Natural killer cell treated with Interleukin-12 subunit alpha and Interleukin-12 subunit beta and Interleukin-15 and Interleukin-18, amount 100 ng/mL, for 72 hours (primary cell): ENCODE results near the gene MARCHF9. TPM values are rescaled to one million over a fixed set of nuclear protein-coding genes. Genes with fewer than 3 reads are reported as not detected.
A peak's percentile ranks its signal among the peaks of the same experiment; 100 is the strongest.

ENCODE experiments used
- ATAC-seq, 2 donors: fragments of 150-1000 bp; cut with Tn5 transposase in 1 of 2; sonication (Bioruptor Pico), chemical (Tn5 transposase) in 1 of 2; 2 replicates each; pipeline ENCODE4 v1.10.0; 2021
- DNase-seq: peaks from one replicate; pipeline ENCODE4 v3.0.0; 2022; ENCODE audit warnings: low spot score
- H3K27ac Mint-ChIP-seq, 2 donors: 1 replicate in 1 of 2; 2 replicates in 1 of 2; pipeline ENCODE4 v1.8.0; 2022; ENCODE audit warnings: mixed read lengths in 2 of 2, mild to moderate bottlenecking in 1 of 2, moderate library complexity in 1 of 2
- H3K27me3 Mint-ChIP-seq, 2 donors: 1 replicate in 1 of 2; 2 replicates in 1 of 2; pipeline ENCODE4 v1.8.0; 2022; ENCODE audit warnings: mixed read lengths in 2 of 2
- H3K36me3 Mint-ChIP-seq: one replicate; pipeline ENCODE4 v1.8.0; 2022; ENCODE audit warnings: mixed read lengths
- H3K4me1 Mint-ChIP-seq, 2 donors: 1 replicate in 1 of 2; 2 replicates in 1 of 2; pipeline ENCODE4 v1.8.0; 2022; ENCODE audit warnings: low read depth in 2 of 2, mixed read lengths in 2 of 2, mild to moderate bottlenecking in 1 of 2
- H3K4me3 Mint-ChIP-seq: one replicate; pipeline ENCODE4 v1.8.0; 2022; ENCODE audit warnings: mixed read lengths
- H3K9me3 Mint-ChIP-seq: 2 replicates; pipeline ENCODE4 v1.8.0; 2022; ENCODE audit warnings: mixed read lengths
- total RNA-seq, 2 donors: library from RNA; stranded (reverse); gene quantifications; one replicate each; pipeline ENCODE4 v1.2.3, GENCODE V29; 2022

Gene MARCHF9
- total RNA-seq, 2 donors from 2014 or later = 15.8 to 17.0 TPM

DNA sequence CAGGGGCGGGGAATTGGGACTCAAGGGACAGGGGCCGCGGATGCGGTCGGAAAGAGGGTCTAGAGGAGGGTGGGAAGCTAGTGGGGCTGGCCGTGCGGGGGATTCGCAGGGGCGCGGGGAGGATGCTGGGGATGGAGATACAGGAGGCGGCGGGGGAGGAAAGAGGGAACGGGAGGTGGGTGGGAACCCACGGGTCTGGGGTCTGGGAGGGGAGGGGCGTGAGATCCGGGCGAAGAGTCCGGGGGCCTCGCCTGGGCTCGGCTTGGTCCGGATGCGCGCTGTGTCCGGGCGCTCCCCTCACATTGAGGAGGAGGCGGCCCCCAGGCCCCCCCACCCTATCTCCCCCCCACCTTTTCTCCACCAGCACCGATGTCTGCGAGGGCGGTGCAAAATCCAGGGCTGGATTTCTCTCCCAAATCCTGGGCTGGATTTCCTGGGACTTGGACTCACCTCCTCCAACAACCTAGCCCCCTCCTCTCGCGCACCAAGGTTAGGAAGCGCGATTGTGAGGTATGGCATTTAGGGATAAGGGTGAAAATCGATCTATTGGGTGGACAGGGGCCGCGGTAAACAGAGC is 16.2 kb upstream of the MARCHF9 start, which contains the start of gene AGAP2:
Gene AGAP2 (minus strand): TSS at position 82 of the 577 bp plus-strand sequence. CDS start 496 bp downstream, outside the sequence.
- peak within 1 kb of the TSS; percentile 69 for H3K4me3 Mint-ChIP-seq
- no peaks in the 10 kb centered on the region for H3K27me3 Mint-ChIP-seq
- peak within 1 kb of the TSS; percentile 47 to 91 for H3K27ac Mint-ChIP-seq
- no peak for DNase-seq
- peaks cover 8% of the 10 kb centered on the region for H3K36me3 Mint-ChIP-seq
- peaks cover 34 to 39% of the 10 kb centered on the region in 2 donors for H3K4me1 Mint-ChIP-seq
- no peaks in the 10 kb centered on the region for H3K9me3 Mint-ChIP-seq
- no peak for ATAC-seq

- Mint-ChIP-seq H3K4me3 (peak overlapping the region; percentile 69), H3K27ac (peak overlapping the region; percentile 47 to 91)
These were observed 15.5 kb upstream of the MARCHF9 start for GRCh38 chr12:57739387-57739786.

GRCh38 chr12:57739914-57740538 is 14.9 kb upstream of the MARCHF9 start:
- H3K27me3 Mint-ChIP-seq = no peaks in the 10 kb centered on the region
- DNase-seq (no peak), ATAC-seq (no peak)
- H3K4me1 Mint-ChIP-seq = peaks cover 46% of the 10 kb centered on the region in 2 donors
- H3K27ac Mint-ChIP-seq = peak overlapping the region; percentile 88 to 98
- H3K9me3 Mint-ChIP-seq = no peaks in the 10 kb centered on the region
- peak overlapping the region; percentile 69 for H3K4me3 Mint-ChIP-seq
- H3K36me3 Mint-ChIP-seq = peaks cover under 1% of the 10 kb centered on the region

More at GRCh38 chr12:57739387-57739786, 15.5 kb upstream of the MARCHF9 start:
- no peak for ATAC-seq
- no peaks in the 10 kb centered on the region for H3K9me3 Mint-ChIP-seq
- peaks cover 7% of the 10 kb centered on the region for H3K36me3 Mint-ChIP-seq
- no peaks in the 10 kb centered on the region for H3K27me3 Mint-ChIP-seq
- DNase-seq = no peak
- peaks cover 40 to 43% of the 10 kb centered on the region in 2 donors for H3K4me1 Mint-ChIP-seq

GRCh38 chr12:57740656-57741412 is 14.1 kb upstream of the MARCHF9 start:
- peak overlapping the region; percentile 98 for H3K4me3 Mint-ChIP-seq
- peaks cover 53 to 54% of the 10 kb centered on the region in 2 donors for H3K4me1 Mint-ChIP-seq
- peak overlapping the region; percentile 88 to 98 for H3K27ac Mint-ChIP-seq
- ATAC-seq (peak; percentile 70 to 80), DNase-seq (peak; percentile 86)
- no peaks in the 10 kb centered on the region for H3K27me3 Mint-ChIP-seq
- H3K9me3 Mint-ChIP-seq = no peaks in the 10 kb centered on the region
- H3K36me3 Mint-ChIP-seq = no peaks in the 10 kb centered on the region

- no peak for DNase-seq
- H3K27ac Mint-ChIP-seq = peak overlapping the region; percentile 88 to 98
- H3K9me3 Mint-ChIP-seq = no peaks in the 10 kb centered on the region
These were observed 13.5 kb upstream of the MARCHF9 start for GRCh38 chr12:57741413-57741789.

DNA sequence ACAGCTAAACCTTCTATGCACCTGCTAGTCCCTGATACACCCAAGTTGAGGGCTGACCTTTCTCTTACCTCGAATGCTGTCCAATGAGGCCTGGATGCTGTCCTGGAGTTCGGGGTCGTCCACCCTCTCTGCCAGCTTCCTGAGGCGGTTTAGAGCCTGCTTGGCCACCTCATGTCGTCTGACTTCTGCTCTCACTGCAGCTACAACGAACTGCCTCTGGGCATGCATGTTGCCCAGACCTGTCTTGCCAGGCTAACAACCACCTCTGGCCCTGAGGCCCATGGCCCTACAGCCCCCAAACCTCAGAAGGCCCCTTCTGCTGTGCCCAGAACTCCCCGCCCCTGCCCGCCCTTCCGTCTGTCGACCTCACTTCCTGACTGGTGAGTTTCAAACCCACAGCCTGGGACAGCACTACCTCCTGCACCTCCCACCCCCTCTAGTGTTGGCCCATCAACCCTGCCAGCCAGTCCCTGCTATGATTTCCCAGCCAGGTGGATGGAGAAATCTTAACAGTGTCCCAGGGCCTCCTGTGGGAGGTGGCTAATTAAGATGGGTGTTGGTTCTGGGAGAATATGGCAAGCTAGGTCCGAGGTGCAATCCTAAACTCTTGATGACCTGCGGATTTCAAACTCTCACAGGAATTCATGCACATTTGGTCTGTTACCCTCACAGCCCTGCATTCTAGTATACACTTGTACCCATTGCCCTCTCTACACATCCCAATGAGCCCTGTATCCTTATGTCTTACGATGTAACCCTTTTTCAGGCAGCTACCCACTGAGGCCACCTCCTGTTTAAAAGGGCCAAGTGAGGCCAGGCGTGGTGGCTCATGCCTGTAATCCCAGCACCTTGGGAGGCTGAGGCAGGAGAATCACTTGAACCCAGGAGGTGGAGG is 12.8 kb upstream of the MARCHF9 start:
- H3K4me1 Mint-ChIP-seq = peaks cover 55 to 57% of the 10 kb centered on the region in 2 donors
- H3K4me3 Mint-ChIP-seq = peak overlapping the region; percentile 98
- H3K9me3 Mint-ChIP-seq = no peaks in the 10 kb centered on the region
- no peaks in the 10 kb centered on the region for H3K27me3 Mint-ChIP-seq
- peak overlapping the region; percentile 88 to 98 for H3K27ac Mint-ChIP-seq
- H3K36me3 Mint-ChIP-seq = peaks cover 4% of the 10 kb centered on the region
- peak; percentile 87 for DNase-seq
- peak; percentile 77 to 80 for ATAC-seq

More at GRCh38 chr12:57741413-57741789, 13.5 kb upstream of the MARCHF9 start:
- H3K27me3 Mint-ChIP-seq = no peaks in the 10 kb centered on the region
- no peak for ATAC-seq
- H3K36me3 Mint-ChIP-seq = peaks cover 4% of the 10 kb centered on the region
- H3K4me3 Mint-ChIP-seq = peak overlapping the region; percentile 98
- H3K4me1 Mint-ChIP-seq = peaks cover 57 to 58% of the 10 kb centered on the region in 2 donors

GRCh38 chr12:57743769-57744168 is 11.1 kb upstream of the MARCHF9 start:
- Mint-ChIP-seq H3K27me3 (no peaks in the 10 kb centered on the region), H3K36me3 (peaks cover 9% of the 10 kb centered on the region), H3K9me3 (no peaks in the 10 kb centered on the region), H3K4me3 (peak overlapping the region; percentile 96), H3K4me1 (peaks cover 55 to 57% of the 10 kb centered on the region in 2 donors), H3K27ac (peak overlapping the region; percentile 98)
- ATAC-seq (no peak), DNase-seq (no peak)

- Mint-ChIP-seq H3K36me3 (peaks cover 12% of the 10 kb centered on the region), H3K4me1 (peaks cover 52 to 55% of the 10 kb centered on the region in 2 donors), H3K27ac (peak overlapping the region; percentile 98), H3K4me3 (peak overlapping the region; percentile 96), H3K9me3 (no peaks in the 10 kb centered on the region), H3K27me3 (no peaks in the 10 kb centered on the region)
- DNase-seq (peak; percentile 86), ATAC-seq (peak; percentile 69 to 77)
These were observed 10.6 kb upstream of the MARCHF9 start for GRCh38 chr12:57744194-57744776.

DNA sequence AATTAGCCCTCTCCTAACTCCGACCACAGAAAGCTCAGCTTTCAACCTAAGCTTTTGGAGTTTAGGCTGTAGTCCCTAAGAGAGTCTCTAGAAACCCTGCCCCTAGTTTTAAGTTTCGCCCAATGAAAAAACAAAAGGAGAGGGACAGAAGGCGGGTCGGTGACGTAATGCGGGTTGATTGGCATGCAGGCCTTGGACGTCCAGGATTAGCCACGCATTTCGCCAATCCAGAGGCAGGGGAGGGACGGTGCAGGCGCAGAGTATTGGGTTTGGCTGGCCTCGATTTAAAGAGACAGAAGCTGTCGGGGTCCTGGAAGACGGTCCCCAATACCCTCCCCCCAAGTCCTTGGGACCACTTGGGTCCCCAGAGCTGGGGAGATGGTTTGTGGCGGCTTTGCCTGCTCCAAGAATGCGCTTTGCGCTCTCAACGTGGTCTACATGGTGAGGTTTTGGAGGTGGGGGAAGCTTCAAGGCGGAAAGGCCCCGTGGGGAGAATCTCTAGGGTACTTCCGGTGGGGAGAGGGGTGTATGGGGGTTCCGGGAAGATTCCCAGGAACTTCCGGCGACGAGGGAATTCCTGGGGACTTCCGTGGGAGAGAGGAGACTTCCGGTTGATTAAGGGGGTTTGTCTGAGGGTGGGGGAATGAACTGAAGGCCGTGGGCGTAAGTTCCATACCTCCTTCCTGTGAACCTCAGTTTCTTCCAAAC is 10.0 kb upstream of the MARCHF9 start, which contains the start of gene TSPAN31:
Gene TSPAN31 (plus strand): TSS at position 263 of the 708 bp plus-strand sequence. CDS start 116 bp downstream, at position 379.
- ATAC-seq = peak; percentile 89 to 93
- DNase-seq = peak; percentile 93
- Mint-ChIP-seq H3K9me3 (no peaks in the 10 kb centered on the region), H3K27ac (peak within 1 kb of the TSS; percentile 98), H3K4me1 (peaks cover 48 to 52% of the 10 kb centered on the region in 2 donors), H3K4me3 (peak within 1 kb of the TSS; percentile 96), H3K36me3 (peaks cover 13% of the 10 kb centered on the region), H3K27me3 (no peaks in the 10 kb centered on the region)

- DNase-seq = no peak
- Mint-ChIP-seq H3K4me3 (peak overlapping the region; percentile 96), H3K27ac (peak overlapping the region; percentile 98), H3K9me3 (no peaks in the 10 kb centered on the region), H3K36me3 (peaks cover 16% of the 10 kb centered on the region), H3K27me3 (no peaks in the 10 kb centered on the region), H3K4me1 (peaks cover 48 to 54% of the 10 kb centered on the region in 2 donors)
- no peak for ATAC-seq
These were observed 9.4 kb upstream of the MARCHF9 start for GRCh38 chr12:57745485-57745881.

- Mint-ChIP-seq H3K4me3 (peak overlapping the region; percentile 96), H3K27me3 (no peaks in the 10 kb centered on the region), H3K4me1 (peaks cover 48 to 54% of the 10 kb centered on the region in 2 donors), H3K36me3 (peaks cover 18% of the 10 kb centered on the region), H3K9me3 (no peaks in the 10 kb centered on the region), H3K27ac (peak overlapping the region; percentile 98)
- DNase-seq (no peak), ATAC-seq (no peak)
These were observed 8.9 kb upstream of the MARCHF9 start for GRCh38 chr12:57746025-57746424.

GRCh38 chr12:57749061-57749460 is 5.8 kb upstream of the MARCHF9 start:
- H3K36me3 Mint-ChIP-seq = peaks cover 27% of the 10 kb centered on the region

More at GRCh38 chr12:57749061-57749460, 5.8 kb upstream of the MARCHF9 start:
- Mint-ChIP-seq H3K4me1 (peaks cover 59 to 63% of the 10 kb centered on the region in 2 donors), H3K9me3 (no peaks in the 10 kb centered on the region), H3K27me3 (no peaks in the 10 kb centered on the region), H3K4me3 (no peak overlapping the region), H3K27ac (peak overlapping the region in 1 of 2 donors; percentile 11)
- no peak for ATAC-seq
- no peak for DNase-seq
